MG63 (cell line): ENCODE data around the gene SFPQ. TPM values are rescaled to one million over a fixed set of nuclear protein-coding genes. Genes with fewer than 3 reads are reported as not detected.
"Not testable (repeated sequence)": the region's sequence is repeated elsewhere in the genome, so short reads cannot be mapped to it uniquely, and the experiment has no call there.

Source experiments
- DNase-seq: peaks from one replicate; pipeline ENCODE4 v3.0.0-alpha.2; 2020
- H3K27me3 ChIP-seq: fragments of 250-450 bp; sonication (Bioruptor Pico); 2 replicates; pipeline ENCODE4 v1.5.1; 2020; ENCODE audit warnings: mild to moderate bottlenecking, moderate library complexity
- H3K36me3 ChIP-seq: fragments of 250-450 bp; sonication (Bioruptor Pico); 2 replicates; pipeline ENCODE4 v1.5.1; 2020; ENCODE audit warnings: mild to moderate bottlenecking, moderate library complexity
- H3K4me3 ChIP-seq: fragments of 250-450 bp; sonication (Bioruptor Pico); 2 replicates; pipeline ENCODE4 v1.5.1; 2020; ENCODE audit warnings: mild to moderate bottlenecking, moderate library complexity
- H3K9me3 ChIP-seq: fragments of 250-450 bp; sonication (Bioruptor Pico); 2 replicates; pipeline ENCODE4 v1.5.1; 2020; ENCODE audit warnings: mild to moderate bottlenecking, moderate library complexity
- total RNA-seq: library from RNA; depleted of rRNA; stranded (reverse); fragments of >200 nt; shearing (Covaris generic); gene quantifications from 2 replicates; pipeline ENCODE4 v1.2.3, GENCODE V29; 2014; ENCODE audit warnings: low replicate concordance; rRNA removed

Gene SFPQ, protein sequence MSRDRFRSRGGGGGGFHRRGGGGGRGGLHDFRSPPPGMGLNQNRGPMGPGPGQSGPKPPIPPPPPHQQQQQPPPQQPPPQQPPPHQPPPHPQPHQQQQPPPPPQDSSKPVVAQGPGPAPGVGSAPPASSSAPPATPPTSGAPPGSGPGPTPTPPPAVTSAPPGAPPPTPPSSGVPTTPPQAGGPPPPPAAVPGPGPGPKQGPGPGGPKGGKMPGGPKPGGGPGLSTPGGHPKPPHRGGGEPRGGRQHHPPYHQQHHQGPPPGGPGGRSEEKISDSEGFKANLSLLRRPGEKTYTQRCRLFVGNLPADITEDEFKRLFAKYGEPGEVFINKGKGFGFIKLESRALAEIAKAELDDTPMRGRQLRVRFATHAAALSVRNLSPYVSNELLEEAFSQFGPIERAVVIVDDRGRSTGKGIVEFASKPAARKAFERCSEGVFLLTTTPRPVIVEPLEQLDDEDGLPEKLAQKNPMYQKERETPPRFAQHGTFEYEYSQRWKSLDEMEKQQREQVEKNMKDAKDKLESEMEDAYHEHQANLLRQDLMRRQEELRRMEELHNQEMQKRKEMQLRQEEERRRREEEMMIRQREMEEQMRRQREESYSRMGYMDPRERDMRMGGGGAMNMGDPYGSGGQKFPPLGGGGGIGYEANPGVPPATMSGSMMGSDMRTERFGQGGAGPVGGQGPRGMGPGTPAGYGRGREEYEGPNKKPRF
- 232 and 410 TPM in 2 replicates for total RNA-seq

DNA sequence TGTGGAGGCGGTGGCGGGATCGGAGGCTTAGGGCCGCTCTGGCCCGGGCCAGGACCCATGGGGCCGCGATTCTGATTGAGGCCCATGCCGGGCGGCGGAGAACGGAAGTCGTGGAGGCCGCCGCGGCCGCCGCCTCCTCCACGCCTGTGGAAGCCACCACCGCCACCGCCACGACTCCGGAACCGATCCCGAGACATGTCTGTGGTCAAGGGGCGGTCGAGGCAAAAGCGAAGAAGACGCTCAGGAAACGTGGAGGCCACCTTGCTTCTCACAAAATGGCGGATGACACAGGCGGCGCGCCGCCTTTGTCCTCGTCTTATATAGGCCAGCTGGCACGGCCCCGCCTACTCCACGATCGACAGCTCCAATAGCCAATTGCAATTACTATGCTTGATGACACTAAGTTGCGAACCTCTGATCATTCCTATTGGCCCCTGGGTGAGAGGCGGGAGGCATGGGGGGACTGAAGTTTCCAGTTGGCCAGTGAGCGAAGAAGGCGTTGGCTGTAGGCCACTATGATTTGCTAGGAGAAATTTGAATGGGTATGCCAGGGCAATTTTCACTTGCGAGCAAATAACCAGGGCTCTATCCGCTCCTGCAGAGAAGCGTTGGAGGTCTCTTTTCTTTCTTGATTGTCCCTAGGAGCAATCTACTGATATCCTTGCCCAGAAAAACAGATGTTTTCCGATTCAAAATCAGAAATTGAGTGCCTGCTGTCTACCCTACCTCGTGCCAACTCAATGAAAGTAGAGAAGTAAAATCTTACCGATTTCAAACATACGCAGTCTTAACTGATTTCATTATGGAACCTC is at the start of gene SFPQ:
SFPQ (minus strand) TSS at position 293 of the 812 bp plus-strand sequence; CDS start at position 197, 96 bp downstream.
- no peaks in the 10 kb centered on the region for H3K9me3 ChIP-seq
- H3K36me3 ChIP-seq, result peaks cover 42% of the 10 kb centered on the region
- no peaks in the 10 kb centered on the region for H3K27me3 ChIP-seq
- H3K4me3 ChIP-seq, result peak within 1 kb of the TSS; percentile 98
- peak; percentile 98 for DNase-seq

DNA sequence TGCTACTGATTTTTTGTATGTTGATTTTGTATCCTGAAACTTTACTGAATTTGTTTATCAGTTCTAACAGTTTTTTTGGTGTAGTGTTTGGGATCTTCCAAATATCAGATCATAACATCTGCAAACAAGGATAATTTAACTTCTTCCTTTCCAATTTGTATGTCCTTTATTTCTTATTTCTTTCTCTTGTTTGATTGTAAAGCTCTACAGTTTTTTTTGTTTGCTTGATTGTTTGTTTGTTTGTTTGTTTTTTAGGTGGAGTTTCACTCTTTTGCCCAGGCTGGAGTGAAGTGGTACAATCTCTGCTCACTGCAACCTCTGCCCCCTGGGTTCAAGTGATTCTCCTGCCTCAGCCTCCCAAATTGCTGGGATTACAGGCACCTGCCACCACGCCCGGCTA is 43.8 kb upstream of the SFPQ start:
- not testable (repeated sequence) for H3K9me3 ChIP-seq, DNase-seq, H3K36me3 ChIP-seq, H3K4me3 ChIP-seq, H3K27me3 ChIP-seq

DNA sequence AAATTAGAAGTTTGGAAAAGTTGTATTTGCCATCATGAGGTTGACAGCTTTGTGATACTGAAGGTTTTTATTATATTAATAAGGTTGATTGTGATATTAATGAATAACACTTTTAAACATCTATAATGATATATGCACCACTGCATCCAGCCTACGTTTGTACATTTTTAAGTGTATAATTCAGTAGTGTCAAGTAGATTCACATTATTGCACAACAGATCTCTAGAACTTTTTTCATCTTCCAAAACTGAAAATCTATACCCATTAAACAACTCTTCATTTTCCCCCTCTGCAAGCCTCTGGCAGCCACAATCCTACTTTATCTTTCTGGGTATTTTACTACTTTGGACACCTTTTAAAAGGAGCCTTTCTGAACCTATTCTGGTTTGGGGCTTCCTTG is 38.3 kb upstream of the SFPQ start:
- Histone ChIP-seq H3K36me3 (no peaks in the 10 kb centered on the region), H3K9me3 (no peaks in the 10 kb centered on the region)
- DNase-seq, result no peak

DNA sequence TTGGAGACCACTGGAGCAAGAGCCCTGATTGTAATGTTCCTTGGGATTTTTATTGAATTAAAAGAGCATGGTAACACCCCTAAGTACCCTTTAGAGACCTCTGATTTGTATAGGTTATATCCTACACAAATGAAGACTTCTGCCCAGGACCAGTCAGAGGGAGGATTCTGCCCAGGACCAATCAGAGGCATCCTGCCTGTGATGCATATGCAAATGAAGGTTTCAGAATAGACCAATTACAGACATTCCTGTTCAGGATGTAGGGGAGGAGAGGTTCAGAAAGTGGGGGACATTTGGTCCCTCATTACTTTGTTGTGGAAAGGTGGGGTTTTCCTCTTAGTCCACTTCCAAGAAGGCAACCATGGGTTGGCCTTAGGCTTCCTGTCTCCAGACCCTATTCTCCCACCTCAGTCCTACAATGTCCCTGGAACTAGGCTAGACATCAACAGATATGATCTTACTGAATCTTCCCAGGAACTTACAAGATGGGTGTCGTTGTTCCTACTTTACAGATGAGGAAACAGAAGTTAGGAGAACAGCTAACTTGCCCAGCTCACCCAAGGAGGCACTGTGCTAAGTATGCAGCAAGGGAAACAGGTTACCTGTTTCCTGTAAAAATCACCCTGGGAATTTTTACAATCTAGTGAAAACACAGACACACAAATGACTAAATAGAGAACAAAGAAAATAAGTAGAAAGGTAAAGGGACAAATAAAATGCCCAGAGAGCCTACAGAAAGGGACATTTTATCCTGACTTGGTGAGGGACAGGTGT is 36.8 kb upstream of the SFPQ start:
- DNase-seq, result no peak
- no peaks in the 10 kb centered on the region for H3K36me3 ChIP-seq
- H3K9me3 ChIP-seq, result no peaks in the 10 kb centered on the region
- H3K27me3 ChIP-seq, result no peaks in the 10 kb centered on the region
- no peak overlapping the region for H3K4me3 ChIP-seq

More for the DNA sequence above, 38.3 kb upstream of the SFPQ start:
- H3K27me3 ChIP-seq, result no peaks in the 10 kb centered on the region
- no peak overlapping the region for H3K4me3 ChIP-seq

DNA sequence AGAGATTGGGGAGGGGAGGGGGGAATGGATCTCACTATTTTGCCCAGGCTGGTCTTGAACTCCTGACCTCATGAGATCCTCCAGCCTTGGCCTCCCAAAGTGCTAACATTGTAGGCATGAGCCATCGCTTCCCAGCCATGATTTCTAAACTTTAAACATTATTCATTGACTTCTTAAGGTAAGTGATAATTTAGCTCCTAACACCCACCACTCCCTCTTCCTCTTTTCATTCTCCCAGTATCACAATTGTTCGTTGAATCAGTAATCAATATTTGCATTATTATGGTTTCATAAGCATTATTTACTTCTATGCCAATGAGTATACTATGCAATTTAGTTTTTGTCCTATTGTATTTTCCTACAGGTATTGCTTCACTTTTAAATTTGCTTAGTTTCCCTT is 33.6 kb upstream of the SFPQ start:
- Histone ChIP-seq H3K27me3 (no peaks in the 10 kb centered on the region), H3K4me3 (no peak overlapping the region), H3K9me3 (no peaks in the 10 kb centered on the region), H3K36me3 (no peaks in the 10 kb centered on the region)
- DNase-seq, result no peak

DNA sequence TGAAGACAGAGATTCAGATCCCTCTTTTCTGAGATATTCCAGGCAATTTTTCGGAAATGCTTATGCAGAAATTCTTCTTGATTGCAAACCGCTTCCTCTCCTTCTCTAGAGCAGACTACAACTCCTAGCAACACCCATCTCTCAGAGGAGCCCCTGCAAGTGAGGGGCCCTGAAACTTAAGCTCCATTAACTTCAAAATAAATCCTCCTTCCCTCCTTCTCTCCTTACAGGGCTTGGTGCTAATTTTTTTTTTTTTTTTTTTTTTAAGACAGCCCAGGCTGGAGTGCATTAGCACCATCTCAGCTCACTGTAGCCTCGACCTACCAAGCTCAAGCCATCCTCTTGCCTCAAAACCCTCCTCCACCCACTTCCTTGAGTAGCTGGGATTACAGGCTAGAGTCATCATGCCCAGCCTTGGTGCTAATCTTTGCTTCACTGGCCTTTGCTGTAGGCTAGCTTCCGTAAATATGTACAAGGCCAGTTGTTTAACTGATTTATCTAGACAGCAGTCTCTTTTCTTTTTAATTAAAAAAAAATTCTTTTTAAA is 30.2 kb upstream of the SFPQ start:
- no peaks in the 10 kb centered on the region for H3K36me3 ChIP-seq
- no peak for DNase-seq

DNA sequence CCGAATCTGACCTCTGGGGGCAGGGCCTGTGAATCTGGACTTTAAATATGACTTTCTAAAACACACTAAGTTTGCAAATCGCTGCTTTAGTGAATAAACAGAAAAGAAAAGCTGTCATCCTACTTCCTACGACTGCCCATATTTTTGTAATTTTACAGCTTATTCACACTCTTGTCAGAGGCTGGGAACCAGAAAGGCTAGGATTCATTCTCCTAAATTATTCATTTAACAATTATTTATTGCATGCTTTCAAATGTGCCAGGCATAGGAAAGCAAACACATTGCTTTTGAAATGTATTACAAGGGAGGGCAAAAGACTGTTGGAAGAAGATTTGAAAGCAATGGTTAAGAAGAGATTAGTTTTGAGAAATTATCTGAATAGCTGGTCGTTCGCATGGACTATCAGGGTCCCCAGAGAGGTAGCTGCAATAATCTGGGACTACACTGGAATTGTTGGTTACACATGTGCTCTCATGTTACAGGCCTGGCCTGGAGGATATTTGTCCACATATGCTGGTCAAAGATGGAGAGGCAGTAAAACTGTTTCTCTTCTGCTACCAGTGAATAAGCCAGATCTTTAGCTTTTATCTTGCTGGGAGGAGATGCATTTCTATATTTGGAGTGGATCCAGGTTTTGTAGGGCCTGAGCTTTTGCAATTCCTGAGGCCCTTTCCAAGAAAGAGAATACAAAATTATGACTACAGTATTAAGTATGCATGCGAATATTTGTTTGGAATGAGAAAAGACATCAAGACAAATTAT is 29.6 kb upstream of the SFPQ start:
- no peaks in the 10 kb centered on the region for H3K36me3 ChIP-seq
- DNase-seq, result no peak
- no peaks in the 10 kb centered on the region for H3K9me3 ChIP-seq
- no peak overlapping the region for H3K4me3 ChIP-seq
- H3K27me3 ChIP-seq, result no peaks in the 10 kb centered on the region

More for the DNA sequence above, 30.2 kb upstream of the SFPQ start:
- Histone ChIP-seq H3K27me3 (no peaks in the 10 kb centered on the region), H3K9me3 (no peaks in the 10 kb centered on the region), H3K4me3 (no peak overlapping the region)

DNA sequence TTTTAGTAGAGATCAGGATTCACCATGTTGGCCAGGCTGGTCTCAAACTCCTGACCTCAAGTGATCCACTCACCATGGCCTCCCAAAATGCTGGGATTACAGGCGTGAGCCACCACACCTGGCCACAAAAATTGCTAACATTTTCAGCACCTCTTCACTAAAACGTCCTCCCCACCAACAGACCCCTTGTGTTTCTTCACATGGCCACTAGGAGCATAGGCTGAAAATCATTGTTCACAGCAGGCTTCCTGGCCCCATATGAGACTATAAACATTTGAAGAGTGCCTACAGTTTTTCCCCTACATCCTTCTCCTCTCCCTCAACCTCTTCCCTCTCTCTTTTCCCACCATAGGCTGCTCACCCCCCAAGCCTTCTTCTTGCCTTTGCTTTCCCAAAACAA is 28.0 kb upstream of the SFPQ start:
- Histone ChIP-seq H3K4me3 (no peak overlapping the region), H3K36me3 (no peaks in the 10 kb centered on the region), H3K27me3 (no peaks in the 10 kb centered on the region), H3K9me3 (no peaks in the 10 kb centered on the region)
- DNase-seq, result no peak

DNA sequence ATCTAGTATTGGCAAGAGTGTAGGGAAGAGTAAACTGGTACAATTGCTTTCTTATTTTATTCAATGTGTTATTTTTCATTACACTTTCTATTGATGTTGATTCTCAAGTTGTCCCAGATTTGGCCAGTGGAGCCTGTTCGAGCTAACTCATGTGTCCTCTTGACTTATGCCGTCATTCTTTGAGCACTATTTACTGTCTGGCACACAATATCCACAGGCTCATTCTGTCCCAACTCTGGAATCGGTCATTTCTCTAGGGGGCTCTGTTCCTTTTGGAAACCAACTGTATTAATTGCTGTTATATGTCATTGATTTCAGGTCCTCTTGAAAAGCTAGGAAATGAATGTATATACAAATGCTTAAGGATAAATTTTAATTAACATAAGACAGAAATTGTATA is 22.4 kb upstream of the SFPQ start:
- Histone ChIP-seq H3K4me3 (no peak overlapping the region), H3K9me3 (no peaks in the 10 kb centered on the region), H3K27me3 (no peaks in the 10 kb centered on the region), H3K36me3 (no peaks in the 10 kb centered on the region)
- no peak for DNase-seq

DNA sequence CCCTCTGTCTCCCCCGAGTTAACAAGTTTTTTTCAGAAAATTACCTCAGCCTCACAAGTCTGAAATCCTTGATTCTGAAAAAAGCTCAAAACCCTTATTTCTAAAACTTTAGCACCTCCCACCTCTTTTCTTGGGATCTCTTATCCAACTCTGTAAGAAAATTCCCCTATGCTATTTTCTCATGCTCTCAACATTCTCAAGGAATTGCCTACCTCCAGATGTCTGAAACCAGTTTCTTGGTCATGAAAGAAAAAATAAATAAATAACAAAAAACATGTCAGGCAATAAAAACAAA is 18.1 kb upstream of the SFPQ start:
- Histone ChIP-seq H3K36me3 (no peaks in the 10 kb centered on the region), H3K9me3 (no peaks in the 10 kb centered on the region), H3K27me3 (no peaks in the 10 kb centered on the region), H3K4me3 (no peak overlapping the region)
- DNase-seq, result no peak

DNA sequence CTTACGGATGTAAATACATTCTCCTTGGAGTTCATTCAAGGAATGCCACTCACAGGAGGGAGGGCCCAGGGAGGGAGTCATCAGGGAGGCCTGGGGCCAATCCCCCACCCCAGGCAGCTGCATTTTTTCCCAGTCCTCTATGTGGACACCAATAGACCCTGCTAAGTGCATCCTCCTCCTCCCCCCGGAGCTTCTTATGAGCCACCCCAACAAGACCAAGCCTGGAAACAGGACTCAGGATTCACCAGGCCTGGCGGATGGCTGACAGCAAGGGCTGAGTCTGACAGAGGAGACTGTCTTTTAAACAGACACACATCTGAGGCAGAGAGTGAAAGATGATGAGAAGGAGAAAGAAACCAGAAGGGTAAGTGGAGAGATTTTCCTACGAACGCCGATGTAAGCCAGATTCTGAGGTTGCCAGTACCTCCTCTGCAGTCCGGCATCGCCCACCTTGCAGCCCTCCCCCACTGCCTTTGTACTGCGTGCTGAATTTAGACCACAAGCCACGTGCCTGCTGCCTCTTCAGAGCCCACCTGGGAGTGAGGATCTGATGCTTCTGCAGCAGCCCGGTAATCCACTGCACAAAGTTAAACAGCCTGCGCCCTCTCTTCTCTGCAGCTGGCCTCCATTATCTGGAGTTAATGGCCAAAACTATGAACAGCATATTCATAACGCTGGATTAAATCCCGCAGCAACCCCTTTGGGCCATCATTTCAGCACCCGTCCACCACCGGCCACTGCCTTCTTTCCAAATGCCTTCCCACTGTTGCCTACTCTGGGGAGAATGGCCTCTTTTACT is 17.6 kb upstream of the SFPQ start:
- DNase-seq, result no peak

DNA sequence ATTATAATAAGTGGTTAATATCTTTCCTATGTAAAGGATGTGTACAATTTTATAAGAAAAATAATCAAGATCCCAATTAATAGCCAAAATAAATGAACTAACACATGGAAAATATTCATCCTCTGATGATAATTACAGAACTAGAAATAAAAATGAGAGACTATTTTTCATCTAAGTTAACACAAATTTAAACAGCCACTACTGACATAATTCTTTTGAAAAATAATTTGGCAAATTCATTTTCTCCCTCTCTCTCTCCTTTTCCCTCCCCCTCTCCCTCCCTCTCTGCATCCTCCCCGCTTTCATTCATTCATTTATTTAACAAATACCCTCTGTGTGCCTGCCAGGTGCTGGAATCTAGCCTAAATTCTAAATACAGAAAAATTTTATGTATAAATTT is 10.3 kb upstream of the SFPQ start:
- H3K36me3 ChIP-seq, result no peaks in the 10 kb centered on the region
- no peaks in the 10 kb centered on the region for H3K9me3 ChIP-seq
- no peaks in the 10 kb centered on the region for H3K27me3 ChIP-seq
- H3K4me3 ChIP-seq, result no peak overlapping the region
- DNase-seq, result no peak

More for the DNA sequence above, 17.6 kb upstream of the SFPQ start:
- H3K36me3 ChIP-seq, result no peaks in the 10 kb centered on the region
- H3K9me3 ChIP-seq, result no peaks in the 10 kb centered on the region
- H3K4me3 ChIP-seq, result no peak overlapping the region
- no peaks in the 10 kb centered on the region for H3K27me3 ChIP-seq

DNA sequence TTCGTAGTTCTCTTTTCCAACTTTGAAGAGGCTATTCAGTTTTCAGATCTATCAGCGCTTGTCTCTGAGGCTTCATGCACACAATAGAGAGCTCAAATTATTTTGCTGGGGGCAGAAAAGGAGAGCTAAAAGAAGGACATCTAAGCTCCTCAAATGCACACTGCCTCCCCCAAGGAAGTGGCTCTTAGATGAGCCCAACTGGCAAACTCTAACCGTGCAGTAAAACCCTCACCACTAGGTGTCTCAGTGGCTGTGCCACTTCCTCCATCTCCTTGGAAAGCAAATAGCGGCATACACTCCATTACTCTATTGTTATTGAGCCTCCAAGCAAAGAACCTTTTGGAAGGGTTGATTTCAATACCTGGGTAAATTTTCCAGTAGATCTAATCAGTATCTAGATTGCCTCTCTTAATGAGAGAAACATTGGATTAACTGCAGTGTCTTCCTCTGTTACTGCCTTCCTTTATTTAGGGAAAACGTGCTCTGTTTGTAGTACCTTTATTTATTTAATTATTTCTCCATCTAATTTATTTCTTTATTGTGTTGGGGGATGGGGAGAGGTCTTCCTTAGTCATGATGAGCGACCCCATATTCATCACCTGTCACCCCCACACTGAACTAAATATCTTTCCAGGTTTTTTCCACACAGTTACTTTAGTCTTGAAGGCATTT is 9.2 kb upstream of the SFPQ start:
- Histone ChIP-seq H3K36me3 (no peaks in the 10 kb centered on the region), H3K27me3 (no peaks in the 10 kb centered on the region), H3K9me3 (no peaks in the 10 kb centered on the region), H3K4me3 (no peak overlapping the region)
- DNase-seq, result peak; percentile 51

DNA sequence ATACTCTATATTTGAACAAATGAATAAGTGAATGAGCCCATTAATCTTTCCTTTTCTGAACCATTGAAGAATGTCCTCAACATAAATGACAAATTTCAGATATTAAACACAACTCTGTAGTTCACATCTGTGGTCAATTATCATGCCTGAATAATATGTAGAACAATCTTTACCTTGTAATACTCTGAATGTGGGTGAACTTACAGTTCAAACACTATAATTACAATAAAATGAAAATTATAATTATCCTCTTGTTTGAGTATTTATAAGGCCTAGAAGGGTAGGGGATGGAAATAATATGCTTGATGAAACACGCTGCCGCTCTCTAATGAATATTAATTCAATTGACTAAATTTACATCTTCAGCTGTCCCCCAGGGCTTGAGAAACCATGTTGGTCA is 8.7 kb upstream of the SFPQ start:
- no peak for DNase-seq
- H3K4me3 ChIP-seq, result no peak overlapping the region
- H3K36me3 ChIP-seq, result no peaks in the 10 kb centered on the region
- no peaks in the 10 kb centered on the region for H3K9me3 ChIP-seq
- H3K27me3 ChIP-seq, result no peaks in the 10 kb centered on the region
